Measurements from ENCODE around the gene MNAT1. TPM values are rescaled to one million over a fixed set of nuclear protein-coding genes. Genes with fewer than 3 reads are reported as not detected.

Gene MNAT1
- total and polyA plus RNA-seq, 9 donors: 43.7 to 102 (median 49.4) TPM

DNA sequence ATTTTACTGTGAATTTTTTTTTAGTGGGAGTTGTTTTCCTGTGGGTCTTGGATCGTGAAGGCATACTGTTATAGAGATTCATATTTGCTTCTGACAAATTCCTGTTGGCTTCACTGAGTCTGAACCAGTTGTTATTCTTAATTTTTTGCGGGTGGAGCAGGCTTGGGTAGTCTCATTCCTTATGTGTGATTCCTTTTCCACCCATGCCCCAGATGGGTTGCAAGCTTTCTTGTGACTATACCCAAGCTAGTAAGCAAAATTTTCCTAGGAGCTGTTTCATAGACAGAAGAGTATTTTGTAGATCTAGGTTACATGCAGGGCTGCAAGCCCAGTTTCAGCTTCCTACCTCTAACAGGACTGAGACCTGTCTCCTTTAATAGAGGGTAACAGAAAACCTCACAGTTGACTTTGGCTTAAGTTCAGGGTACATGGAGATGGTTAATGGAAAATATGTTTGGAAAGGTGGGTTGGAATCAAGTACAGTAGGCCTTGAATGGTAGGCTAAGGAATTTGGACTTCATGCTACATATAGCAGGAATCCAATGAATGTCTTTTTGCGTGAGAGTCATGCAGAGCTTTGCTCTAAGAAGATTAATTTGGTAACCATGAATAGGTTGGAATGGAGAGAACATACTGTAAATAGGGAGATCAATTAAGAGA lies 217.3 kb downstream of the MNAT1 start:
- Histone ChIP-seq H3K9me3 (replicated peaks; ENCODE audit: control insufficient read depth, low read depth, low read length) (peaks cover 12% of the 10 kb centered on the region), H3K4me1 (ENCODE audit: control insufficient read depth, insufficient read depth, low read length) (peaks cover 3% of the 10 kb centered on the region), H3K36me3 (ENCODE audit: control insufficient read depth, insufficient read depth, low read length) (no peaks in the 10 kb centered on the region), H3K4me3 (ENCODE audit: low read length) (no peak overlapping the region), H3K27me3 (ENCODE audit: control insufficient read depth, insufficient read depth, low read length) (no peaks in the 10 kb centered on the region), H3K27ac (ENCODE audit: low read length) (no peak overlapping the region)
- 100% methylated on average over 1 of the region's 3 CpGs for WGBS (ENCODE audit: insufficient coverage)
- DNase-seq: peak; percentile 21

DNA sequence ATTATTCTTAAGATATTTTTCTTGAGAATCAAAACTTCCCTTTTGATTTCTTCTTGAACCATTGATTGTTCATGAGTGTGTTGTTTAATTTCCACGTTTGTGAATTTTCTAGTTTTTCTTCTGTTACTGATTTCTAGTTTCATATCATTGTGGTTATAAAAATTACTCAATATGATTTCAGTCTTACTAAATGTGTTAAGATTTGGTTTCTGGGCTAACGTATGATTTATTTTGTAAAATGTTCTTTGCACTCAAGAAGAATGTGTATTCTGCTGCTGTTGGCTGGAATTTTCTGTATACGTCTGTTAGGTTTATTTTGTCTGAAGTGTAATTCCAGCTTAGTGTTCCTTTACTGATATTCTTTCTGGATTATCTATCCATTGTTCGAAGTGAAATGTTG lies 221.6 kb downstream of the MNAT1 start:
- Histone ChIP-seq H3K27me3 (ENCODE audit: control insufficient read depth, insufficient read depth, low read length) (no peaks in the 10 kb centered on the region), H3K36me3 (ENCODE audit: control insufficient read depth, insufficient read depth, low read length) (no peaks in the 10 kb centered on the region), H3K9me3 (replicated peaks; ENCODE audit: control insufficient read depth, low read depth, low read length) (peaks cover 30% of the 10 kb centered on the region), H3K4me3 (ENCODE audit: low read length) (no peak overlapping the region), H3K27ac (ENCODE audit: low read length) (no peak overlapping the region), H3K4me1 (ENCODE audit: control insufficient read depth, insufficient read depth, low read length) (peaks cover 3% of the 10 kb centered on the region)
- WGBS (ENCODE audit: insufficient coverage): no CpG with 5 or more reads among the region's 4 CpGs
- DNase-seq: no peak

DNA sequence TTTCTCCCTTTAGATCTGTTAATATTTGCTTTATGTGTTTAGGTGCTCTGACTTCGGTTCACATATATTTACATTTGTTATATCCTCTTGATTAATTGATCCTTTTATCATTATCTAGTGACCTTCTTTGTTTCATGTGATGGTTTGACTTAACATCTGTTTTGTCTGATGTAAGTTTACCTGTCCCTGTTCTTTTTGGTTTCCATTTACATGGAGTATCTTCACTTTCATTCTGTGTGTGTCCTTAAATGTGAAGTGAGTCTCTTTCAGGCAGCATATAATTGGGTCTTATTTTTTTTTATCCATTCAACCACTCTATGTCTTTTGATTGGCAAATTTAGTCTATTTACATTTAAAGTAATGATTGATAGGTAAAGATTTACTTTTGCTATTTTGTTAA lies 222.1 kb downstream of the MNAT1 start:
- no peaks in the 10 kb centered on the region for H3K27me3 ChIP-seq (ENCODE audit: control insufficient read depth, insufficient read depth, low read length)
- no peaks in the 10 kb centered on the region for H3K36me3 ChIP-seq (ENCODE audit: control insufficient read depth, insufficient read depth, low read length)
- H3K4me1 ChIP-seq (ENCODE audit: control insufficient read depth, insufficient read depth, low read length): peaks cover 3% of the 10 kb centered on the region
- no CpG with 5 or more reads among the region's 1 CpG for WGBS (ENCODE audit: insufficient coverage)
- DNase-seq: no peak
- peaks cover 30% of the 10 kb centered on the region for H3K9me3 ChIP-seq (replicated peaks; ENCODE audit: control insufficient read depth, low read depth, low read length)
- no peak overlapping the region for H3K4me3 ChIP-seq (ENCODE audit: low read length)
- no peak overlapping the region for H3K27ac ChIP-seq (ENCODE audit: low read length)

DNA sequence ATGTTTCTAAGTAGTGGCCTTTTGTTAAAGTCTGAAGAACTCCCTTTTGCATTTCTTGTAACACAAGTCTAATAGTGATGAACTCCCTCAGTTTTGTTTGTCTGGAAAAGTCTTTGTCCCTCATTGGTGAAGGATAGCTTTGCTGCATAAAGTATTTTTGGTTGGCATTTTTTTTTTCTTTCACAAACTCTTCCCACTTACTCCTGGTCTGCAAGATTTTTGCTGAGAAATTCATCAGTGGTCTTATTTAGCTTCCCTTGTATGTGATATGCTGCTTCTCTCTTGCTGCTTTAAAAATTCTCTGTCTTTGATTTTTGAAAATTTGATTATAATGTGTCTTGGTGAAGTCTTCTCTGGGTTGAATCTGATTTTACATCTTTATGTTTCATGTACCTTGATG lies 223.6 kb downstream of the MNAT1 start:
- Histone ChIP-seq H3K36me3 (ENCODE audit: control insufficient read depth, insufficient read depth, low read length) (no peaks in the 10 kb centered on the region), H3K27ac (ENCODE audit: low read length) (no peak overlapping the region), H3K9me3 (replicated peaks; ENCODE audit: control insufficient read depth, low read depth, low read length) (peaks cover 30% of the 10 kb centered on the region), H3K4me1 (ENCODE audit: control insufficient read depth, insufficient read depth, low read length) (no peaks in the 10 kb centered on the region), H3K27me3 (ENCODE audit: control insufficient read depth, insufficient read depth, low read length) (no peaks in the 10 kb centered on the region), H3K4me3 (ENCODE audit: low read length) (no peak overlapping the region)
- no peak for DNase-seq

DNA sequence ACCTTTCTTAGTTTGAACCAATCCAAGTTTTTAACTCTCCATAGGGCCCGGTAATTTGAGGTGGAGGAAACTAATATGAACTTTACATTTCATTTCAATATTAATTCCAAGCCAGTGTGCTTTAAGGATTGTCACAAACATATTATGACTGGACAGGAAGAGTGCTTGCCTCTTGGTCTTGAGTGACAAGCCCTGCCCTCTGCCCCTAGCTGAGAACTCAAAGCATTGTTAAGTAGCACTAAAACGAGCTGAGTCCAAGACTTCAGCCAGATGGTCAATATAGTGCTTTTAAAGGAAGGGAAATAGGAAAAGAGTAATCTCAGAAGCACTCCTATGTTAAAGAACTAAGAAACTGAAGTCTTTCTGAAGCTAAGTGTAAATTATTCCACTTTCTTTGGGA lies 229.2 kb downstream of the MNAT1 start:
- Histone ChIP-seq H3K9me3 (replicated peaks; ENCODE audit: control insufficient read depth, low read depth, low read length) (peaks cover 6% of the 10 kb centered on the region), H3K36me3 (ENCODE audit: control insufficient read depth, insufficient read depth, low read length) (no peaks in the 10 kb centered on the region), H3K27me3 (ENCODE audit: control insufficient read depth, insufficient read depth, low read length) (no peaks in the 10 kb centered on the region), H3K27ac (ENCODE audit: low read length) (no peak overlapping the region), H3K4me1 (ENCODE audit: control insufficient read depth, insufficient read depth, low read length) (peaks cover 3% of the 10 kb centered on the region), H3K4me3 (ENCODE audit: low read length) (no peak overlapping the region)
- no peak for DNase-seq
- no CpG with 5 or more reads among the region's 2 CpGs for WGBS (ENCODE audit: insufficient coverage)

DNA sequence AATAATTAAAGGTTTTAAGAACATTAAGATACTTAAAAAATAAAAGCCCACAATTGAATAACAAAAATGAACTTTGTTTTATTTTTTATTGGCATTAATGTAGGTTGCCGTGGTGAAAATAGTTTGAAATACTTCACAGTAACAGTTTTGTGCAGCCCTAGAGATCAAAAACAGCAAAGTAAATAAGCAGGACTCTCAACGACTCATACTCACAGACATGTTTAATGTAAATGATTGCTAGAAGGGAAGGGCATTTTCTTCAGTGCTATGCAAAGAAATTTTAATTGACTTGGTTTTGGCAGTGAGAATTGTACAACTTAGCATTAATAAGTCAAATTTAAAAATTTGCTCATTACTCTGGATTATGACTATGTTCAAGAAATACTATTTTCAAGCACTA lies 230.3 kb downstream of the MNAT1 start:
- no peak overlapping the region for H3K4me3 ChIP-seq (ENCODE audit: low read length)
- peak overlapping the region; percentile 21 for H3K27ac ChIP-seq (ENCODE audit: low read length)
- no CpG with 5 or more reads among the region's 2 CpGs for WGBS (ENCODE audit: insufficient coverage)
- no peaks in the 10 kb centered on the region for H3K27me3 ChIP-seq (ENCODE audit: control insufficient read depth, insufficient read depth, low read length)
- DNase-seq: peak; percentile 25
- H3K9me3 ChIP-seq (replicated peaks; ENCODE audit: control insufficient read depth, low read depth, low read length): no peaks in the 10 kb centered on the region
- H3K4me1 ChIP-seq (ENCODE audit: control insufficient read depth, insufficient read depth, low read length): peaks cover 3% of the 10 kb centered on the region
- no peaks in the 10 kb centered on the region for H3K36me3 ChIP-seq (ENCODE audit: control insufficient read depth, insufficient read depth, low read length)

DNA sequence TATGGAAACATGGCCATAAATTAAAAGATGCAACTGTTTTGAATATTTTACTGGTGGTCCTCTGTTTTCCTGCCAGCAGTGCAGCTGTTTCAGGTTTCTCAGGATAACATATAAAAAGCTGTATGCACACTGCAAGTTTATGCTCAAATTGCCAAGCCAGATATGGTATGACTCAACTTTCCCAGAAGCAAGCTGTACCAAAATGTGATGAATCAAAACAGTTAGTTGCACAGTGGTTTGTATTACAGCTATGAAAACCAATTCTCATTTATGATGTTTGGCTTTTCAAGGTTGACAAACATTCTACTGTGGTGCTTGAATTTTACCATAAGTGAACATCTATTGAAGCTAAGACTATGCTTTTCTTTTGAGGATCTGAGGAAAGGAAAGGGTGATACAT lies 230.8 kb downstream of the MNAT1 start:
- no peaks in the 10 kb centered on the region for H3K36me3 ChIP-seq (ENCODE audit: control insufficient read depth, insufficient read depth, low read length)
- peaks cover 3% of the 10 kb centered on the region for H3K4me1 ChIP-seq (ENCODE audit: control insufficient read depth, insufficient read depth, low read length)
- no peak overlapping the region for H3K4me3 ChIP-seq (ENCODE audit: low read length)
- H3K9me3 ChIP-seq (replicated peaks; ENCODE audit: control insufficient read depth, low read depth, low read length): no peaks in the 10 kb centered on the region
- peak; percentile 82 for DNase-seq
- peak overlapping the region; percentile 30 for H3K27ac ChIP-seq (ENCODE audit: low read length)
- H3K27me3 ChIP-seq (ENCODE audit: control insufficient read depth, insufficient read depth, low read length): no peaks in the 10 kb centered on the region

DNA sequence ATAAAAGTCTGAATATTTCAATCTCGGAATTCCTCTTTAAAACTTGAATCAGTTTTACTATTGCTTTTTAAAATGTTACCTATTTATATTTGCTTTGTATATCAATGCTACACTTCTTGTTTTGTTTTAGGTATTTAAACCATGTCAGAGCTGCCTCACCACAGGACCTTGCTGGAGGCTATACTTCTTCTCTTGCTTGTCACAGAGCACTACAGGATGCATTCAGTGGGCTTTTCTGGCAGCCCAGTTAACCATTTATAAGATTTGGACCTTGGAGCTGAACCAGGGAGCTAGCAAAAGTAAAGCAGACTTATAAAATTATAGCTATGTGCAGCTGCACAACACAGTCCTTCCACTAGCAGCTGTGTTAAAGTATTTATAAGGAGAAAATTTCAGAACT lies 233.5 kb downstream of the MNAT1 start:
- peak; percentile 37 for DNase-seq
- H3K27ac ChIP-seq (ENCODE audit: low read length): no peak overlapping the region
- no peaks in the 10 kb centered on the region for H3K9me3 ChIP-seq (replicated peaks; ENCODE audit: control insufficient read depth, low read depth, low read length)
- WGBS (ENCODE audit: insufficient coverage): no CpG with 5 or more reads among the region's 1 CpG
- peaks cover 3% of the 10 kb centered on the region for H3K4me1 ChIP-seq (ENCODE audit: control insufficient read depth, insufficient read depth, low read length)
- no peak overlapping the region for H3K4me3 ChIP-seq (ENCODE audit: low read length)
- peaks cover under 1% of the 10 kb centered on the region for H3K36me3 ChIP-seq (ENCODE audit: control insufficient read depth, insufficient read depth, low read length)
- no peaks in the 10 kb centered on the region for H3K27me3 ChIP-seq (ENCODE audit: control insufficient read depth, insufficient read depth, low read length)

DNA sequence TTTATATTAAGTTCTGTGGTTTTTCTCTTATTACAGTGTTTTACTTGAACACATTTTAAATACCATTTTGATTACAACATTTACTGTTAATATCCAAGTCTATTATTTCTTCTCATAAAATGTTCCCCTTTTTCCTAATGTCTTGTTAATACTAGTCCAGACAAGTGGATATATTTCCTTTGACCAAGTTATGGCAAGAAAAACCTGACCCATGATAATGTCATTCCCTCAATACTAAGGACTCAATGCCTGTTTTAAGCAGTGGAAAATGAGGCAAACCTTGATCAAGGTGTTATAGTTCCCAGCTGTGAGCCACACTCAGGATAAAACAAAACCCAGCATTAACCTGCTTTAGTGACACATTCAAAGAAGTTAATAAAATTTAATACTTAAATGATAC lies 234.1 kb downstream of the MNAT1 start:
- Histone ChIP-seq H3K9me3 (replicated peaks; ENCODE audit: control insufficient read depth, low read depth, low read length) (no peaks in the 10 kb centered on the region), H3K4me3 (ENCODE audit: low read length) (no peak overlapping the region), H3K27ac (ENCODE audit: low read length) (no peak overlapping the region), H3K4me1 (ENCODE audit: control insufficient read depth, insufficient read depth, low read length) (peaks cover 5% of the 10 kb centered on the region), H3K27me3 (ENCODE audit: control insufficient read depth, insufficient read depth, low read length) (no peaks in the 10 kb centered on the region), H3K36me3 (ENCODE audit: control insufficient read depth, insufficient read depth, low read length) (peaks cover 5% of the 10 kb centered on the region)
- no peak for DNase-seq

DNA sequence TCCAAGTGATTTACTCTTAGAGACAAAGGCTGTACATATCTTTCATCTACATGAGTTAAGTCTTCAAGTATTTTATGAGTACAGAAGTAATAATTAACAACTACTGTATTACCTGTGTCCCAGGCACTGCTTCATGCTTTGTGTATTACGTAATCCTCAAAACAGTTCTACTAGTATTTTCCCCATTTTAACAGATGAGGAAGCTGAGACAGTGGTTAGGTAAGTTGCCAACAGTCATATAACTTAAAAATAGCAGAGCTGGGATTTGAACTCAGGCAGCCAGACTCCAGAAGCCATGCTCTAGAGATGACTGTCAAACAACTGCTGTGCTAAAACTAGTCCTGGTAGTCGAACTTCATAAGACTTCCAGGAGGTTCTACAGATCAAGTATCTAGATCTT lies 235.6 kb downstream of the MNAT1 start:
- no peaks in the 10 kb centered on the region for H3K27me3 ChIP-seq (ENCODE audit: control insufficient read depth, insufficient read depth, low read length)
- no peak overlapping the region for H3K27ac ChIP-seq (ENCODE audit: low read length)
- no peak for DNase-seq
- peaks cover 5% of the 10 kb centered on the region for H3K36me3 ChIP-seq (ENCODE audit: control insufficient read depth, insufficient read depth, low read length)
- no CpG with 5 or more reads among the region's 2 CpGs for WGBS (ENCODE audit: insufficient coverage)
- H3K4me1 ChIP-seq (ENCODE audit: control insufficient read depth, insufficient read depth, low read length): peaks cover 5% of the 10 kb centered on the region
- H3K4me3 ChIP-seq (ENCODE audit: low read length): no peak overlapping the region
- no peaks in the 10 kb centered on the region for H3K9me3 ChIP-seq (replicated peaks; ENCODE audit: control insufficient read depth, low read depth, low read length)

DNA sequence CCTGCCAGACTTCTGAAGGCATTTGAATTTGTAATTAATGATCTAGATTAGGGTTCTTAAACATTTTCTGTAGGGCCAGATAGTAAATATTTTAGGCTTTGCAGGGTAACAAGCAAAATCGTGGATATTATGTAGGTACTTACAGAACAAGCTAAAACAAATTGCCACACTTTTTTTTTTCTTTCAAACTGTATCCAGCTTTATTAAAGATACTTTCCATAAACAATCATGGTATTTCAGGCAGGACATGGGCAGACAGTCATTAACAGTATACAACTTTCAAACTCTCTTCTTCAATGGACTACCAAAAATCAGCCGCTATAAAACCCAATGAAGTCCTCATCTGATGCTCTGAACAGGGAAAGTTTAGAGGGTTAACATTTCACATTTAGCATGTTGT lies 236.7 kb downstream of the MNAT1 start:
- peaks cover 8% of the 10 kb centered on the region for H3K36me3 ChIP-seq (ENCODE audit: control insufficient read depth, insufficient read depth, low read length)
- no peaks in the 10 kb centered on the region for H3K9me3 ChIP-seq (replicated peaks; ENCODE audit: control insufficient read depth, low read depth, low read length)
- DNase-seq: no peak
- WGBS (ENCODE audit: insufficient coverage): no CpG with 5 or more reads among the region's 2 CpGs
- H3K27me3 ChIP-seq (ENCODE audit: control insufficient read depth, insufficient read depth, low read length): no peaks in the 10 kb centered on the region
- no peak overlapping the region for H3K4me3 ChIP-seq (ENCODE audit: low read length)
- no peak overlapping the region for H3K27ac ChIP-seq (ENCODE audit: low read length)
- H3K4me1 ChIP-seq (ENCODE audit: control insufficient read depth, insufficient read depth, low read length): peaks cover 5% of the 10 kb centered on the region

All from muscle of leg (tissue), 11 donors.